GM23338 (cell line): ENCODE results near the gene BRSK1.

Source experiments
- EZH2 ChIP-seq: fragments of 200-600 bp; sonication (generic); IDR thresholded peaks from one replicate; pipeline ENCODE4 v1.8.0; 2017; ENCODE audit warnings: antibody characterized with exemption, mild to moderate bottlenecking, low read depth; ENCODE audit not compliant: unreplicated experiment
- EZH2phosphoT487 ChIP-seq: fragments of 200-600 bp; sonication (generic); IDR thresholded peaks from one replicate; pipeline ENCODE4 v1.8.1; 2018; ENCODE audit warnings: antibody characterized with exemption; ENCODE audit not compliant: unreplicated experiment
- JUNB ChIP-seq: IDR thresholded peaks from one replicate; pipeline ENCODE4 v1.6.1; 2016; ENCODE audit warnings: antibody characterized with exemption; ENCODE audit not compliant: unreplicated experiment
- POLR2AphosphoS5 ChIP-seq: IDR thresholded peaks from 2 replicates; pipeline ENCODE4 v1.6.1; 2016; ENCODE audit warnings: antibody characterized with exemption, low read depth
- ZNF114 ChIP-seq: fragments of 250-450 bp; sonication (Bioruptor Pico); IDR thresholded peaks from 2 replicates; pipeline ENCODE4 v1.5.0; 2020; ENCODE audit warnings: mild to moderate bottlenecking, moderate library complexity
- ZNF331 ChIP-seq: fragments of 250-450 bp; sonication (Bioruptor Pico); IDR thresholded peaks from 2 replicates; pipeline ENCODE4 v1.5.0; 2020; ENCODE audit warnings: low read depth, mild to moderate bottlenecking, moderate library complexity
- TF ChIP-seq, protein P1 (sequence below), 2 experiments: fragments of 200-600 bp in 1 of 2; sonication (generic) in 1 of 2; conservative IDR thresholded peaks; 2 replicates each; pipeline versions ENCODE4 v1.5.1 to v1.6.1; 2016 to 2017; ENCODE audit warnings: antibody characterized with exemption in 2 of 2, low read depth in 2 of 2, mild to moderate bottlenecking in 2 of 2, moderate library complexity in 1 of 2
- TF ChIP-seq, protein P2 (sequence below): IDR thresholded peaks from one replicate; pipeline ENCODE4 v1.6.1; 2018; ENCODE audit warnings: antibody characterized with exemption; ENCODE audit not compliant: unreplicated experiment

DNA sequence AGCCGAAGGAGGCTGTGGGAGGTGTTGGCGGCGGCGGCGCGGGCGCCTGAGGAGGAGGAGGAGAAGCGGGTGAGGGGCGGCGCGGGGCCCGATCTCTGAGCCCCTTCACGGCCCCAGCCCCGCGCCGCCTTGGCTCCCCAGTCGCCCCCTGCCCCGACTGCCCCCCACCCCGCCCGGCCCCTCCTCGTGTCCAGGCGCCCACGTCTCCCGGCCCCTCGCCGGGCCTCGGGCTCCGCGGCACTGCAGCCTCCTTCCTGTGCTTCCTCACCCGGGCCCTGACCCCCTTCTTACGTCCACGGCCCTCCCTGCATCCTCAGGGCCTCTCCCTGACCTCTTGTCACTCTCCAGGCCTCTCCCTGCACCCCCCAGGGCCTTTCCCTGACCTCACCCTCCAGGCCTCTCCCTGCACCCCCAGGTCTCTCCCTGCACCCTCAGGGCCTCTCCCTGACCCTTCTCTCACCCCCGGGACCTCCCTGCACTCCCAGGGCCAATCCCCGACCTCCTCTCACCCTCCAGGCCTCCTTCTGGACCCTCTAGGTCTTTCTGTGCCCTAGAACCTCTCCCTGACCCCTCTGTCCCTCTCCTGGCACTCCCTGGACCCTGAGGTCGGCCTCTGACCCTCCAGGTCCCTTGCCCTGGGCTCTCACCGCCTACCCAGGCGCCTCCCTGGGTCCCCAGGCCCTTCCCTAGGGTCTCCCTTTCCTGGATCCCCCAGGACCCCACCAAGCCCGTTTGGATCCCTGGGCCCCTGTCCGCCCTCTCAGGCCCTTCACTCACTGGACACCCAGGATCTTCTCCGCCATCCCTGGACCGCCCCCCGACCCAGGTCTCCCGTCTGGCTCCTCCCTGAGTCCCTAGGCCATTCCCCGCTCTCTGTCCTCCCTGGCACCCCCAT is 56.3 kb downstream of the BRSK1 start:
- TF ChIP-seq EZH2, result no peak
- no peak for TF ChIP-seq JUNB
- TF ChIP-seq, protein P1, sequence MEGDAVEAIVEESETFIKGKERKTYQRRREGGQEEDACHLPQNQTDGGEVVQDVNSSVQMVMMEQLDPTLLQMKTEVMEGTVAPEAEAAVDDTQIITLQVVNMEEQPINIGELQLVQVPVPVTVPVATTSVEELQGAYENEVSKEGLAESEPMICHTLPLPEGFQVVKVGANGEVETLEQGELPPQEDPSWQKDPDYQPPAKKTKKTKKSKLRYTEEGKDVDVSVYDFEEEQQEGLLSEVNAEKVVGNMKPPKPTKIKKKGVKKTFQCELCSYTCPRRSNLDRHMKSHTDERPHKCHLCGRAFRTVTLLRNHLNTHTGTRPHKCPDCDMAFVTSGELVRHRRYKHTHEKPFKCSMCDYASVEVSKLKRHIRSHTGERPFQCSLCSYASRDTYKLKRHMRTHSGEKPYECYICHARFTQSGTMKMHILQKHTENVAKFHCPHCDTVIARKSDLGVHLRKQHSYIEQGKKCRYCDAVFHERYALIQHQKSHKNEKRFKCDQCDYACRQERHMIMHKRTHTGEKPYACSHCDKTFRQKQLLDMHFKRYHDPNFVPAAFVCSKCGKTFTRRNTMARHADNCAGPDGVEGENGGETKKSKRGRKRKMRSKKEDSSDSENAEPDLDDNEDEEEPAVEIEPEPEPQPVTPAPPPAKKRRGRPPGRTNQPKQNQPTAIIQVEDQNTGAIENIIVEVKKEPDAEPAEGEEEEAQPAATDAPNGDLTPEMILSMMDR (conservative IDR thresholded peaks at IDR 0.05; ENCODE audit: low read depth in 2 of 2), result no peak
- peak; percentile 75 for TF ChIP-seq POLR2AphosphoS5
- TF ChIP-seq EZH2phosphoT487, result no peak
- TF ChIP-seq, protein P2, sequence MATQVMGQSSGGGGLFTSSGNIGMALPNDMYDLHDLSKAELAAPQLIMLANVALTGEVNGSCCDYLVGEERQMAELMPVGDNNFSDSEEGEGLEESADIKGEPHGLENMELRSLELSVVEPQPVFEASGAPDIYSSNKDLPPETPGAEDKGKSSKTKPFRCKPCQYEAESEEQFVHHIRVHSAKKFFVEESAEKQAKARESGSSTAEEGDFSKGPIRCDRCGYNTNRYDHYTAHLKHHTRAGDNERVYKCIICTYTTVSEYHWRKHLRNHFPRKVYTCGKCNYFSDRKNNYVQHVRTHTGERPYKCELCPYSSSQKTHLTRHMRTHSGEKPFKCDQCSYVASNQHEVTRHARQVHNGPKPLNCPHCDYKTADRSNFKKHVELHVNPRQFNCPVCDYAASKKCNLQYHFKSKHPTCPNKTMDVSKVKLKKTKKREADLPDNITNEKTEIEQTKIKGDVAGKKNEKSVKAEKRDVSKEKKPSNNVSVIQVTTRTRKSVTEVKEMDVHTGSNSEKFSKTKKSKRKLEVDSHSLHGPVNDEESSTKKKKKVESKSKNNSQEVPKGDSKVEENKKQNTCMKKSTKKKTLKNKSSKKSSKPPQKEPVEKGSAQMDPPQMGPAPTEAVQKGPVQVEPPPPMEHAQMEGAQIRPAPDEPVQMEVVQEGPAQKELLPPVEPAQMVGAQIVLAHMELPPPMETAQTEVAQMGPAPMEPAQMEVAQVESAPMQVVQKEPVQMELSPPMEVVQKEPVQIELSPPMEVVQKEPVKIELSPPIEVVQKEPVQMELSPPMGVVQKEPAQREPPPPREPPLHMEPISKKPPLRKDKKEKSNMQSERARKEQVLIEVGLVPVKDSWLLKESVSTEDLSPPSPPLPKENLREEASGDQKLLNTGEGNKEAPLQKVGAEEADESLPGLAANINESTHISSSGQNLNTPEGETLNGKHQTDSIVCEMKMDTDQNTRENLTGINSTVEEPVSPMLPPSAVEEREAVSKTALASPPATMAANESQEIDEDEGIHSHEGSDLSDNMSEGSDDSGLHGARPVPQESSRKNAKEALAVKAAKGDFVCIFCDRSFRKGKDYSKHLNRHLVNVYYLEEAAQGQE, result no peak
- TF ChIP-seq ZNF331 (CRISPR knock-in tag), result no peak
- TF ChIP-seq ZNF114, result no peak
